ENCODE results near the gene INTS15.

The INTS15 gene

GRCh38 chr7:6604458-6604857 lies 14.6 kb downstream of the INTS15 start:
- TF ChIP-seq CTCF (IDR thresholded peaks at IDR 0.05; ENCODE audit: low read depth, low read length) = no peak
- H3K4me3 ChIP-seq (ENCODE audit: low read depth, low read length) = no peak overlapping the region

GRCh38 chr7:6606866-6607583 lies 17.2 kb downstream of the INTS15 start:
- TF ChIP-seq CTCF (IDR thresholded peaks at IDR 0.05; ENCODE audit: low read depth, low read length) = no peak
- H3K4me3 ChIP-seq (ENCODE audit: low read depth, low read length) = no peak overlapping the region

- H3K4me3 ChIP-seq (ENCODE audit: low read depth, low read length) = no peak overlapping the region
- TF ChIP-seq CTCF (IDR thresholded peaks at IDR 0.05; ENCODE audit: low read depth, low read length) = no peak
Observed at GRCh38 chr7:6607651-6608051, 17.8 kb downstream of the INTS15 start.

- H3K4me3 ChIP-seq (ENCODE audit: low read depth, low read length) = no peak overlapping the region
- no peak for TF ChIP-seq CTCF (IDR thresholded peaks at IDR 0.05; ENCODE audit: low read depth, low read length)
Observed at GRCh38 chr7:6608081-6608480, 18.3 kb downstream of the INTS15 start.

- H3K4me3 ChIP-seq (ENCODE audit: low read depth, low read length) = no peak overlapping the region
- TF ChIP-seq CTCF (IDR thresholded peaks at IDR 0.05; ENCODE audit: low read depth, low read length) = no peak
Observed at GRCh38 chr7:6608794-6609193, 19.0 kb downstream of the INTS15 start.

- no peak overlapping the region for H3K4me3 ChIP-seq (ENCODE audit: low read depth, low read length)
- no peak for TF ChIP-seq CTCF (IDR thresholded peaks at IDR 0.05; ENCODE audit: low read depth, low read length)
Observed at GRCh38 chr7:6612819-6613218, 23.0 kb downstream of the INTS15 start.

- TF ChIP-seq CTCF (IDR thresholded peaks at IDR 0.05; ENCODE audit: low read depth, low read length) = no peak
- no peak overlapping the region for H3K4me3 ChIP-seq (ENCODE audit: low read depth, low read length)
Observed at GRCh38 chr7:6613706-6614105, 23.9 kb downstream of the INTS15 start.

Measured in WI38 (cell line).